OCI-LY7 (cell line): Measurements from ENCODE around the gene SLC35B4.

Source experiments
- EZH2phosphoT487 ChIP-seq: fragments of 200-600 bp; sonication (generic); IDR thresholded peaks from 2 replicates; pipeline ENCODE4 v1.6.1; 2018; ENCODE audit warnings: low read depth, borderline replicate concordance, mild to moderate bottlenecking, mixed run types, antibody characterized with exemption, low read length, moderate library complexity, mixed read lengths
- TF ChIP-seq, protein P1 (sequence below): fragments of 200-600 bp; sonication (generic); conservative IDR thresholded peaks from 2 replicates; pipeline ENCODE4 v1.5.1; 2014; ENCODE audit warnings: mild to moderate bottlenecking, antibody characterized with exemption, low read length, moderate library complexity, mixed read lengths

DNA sequence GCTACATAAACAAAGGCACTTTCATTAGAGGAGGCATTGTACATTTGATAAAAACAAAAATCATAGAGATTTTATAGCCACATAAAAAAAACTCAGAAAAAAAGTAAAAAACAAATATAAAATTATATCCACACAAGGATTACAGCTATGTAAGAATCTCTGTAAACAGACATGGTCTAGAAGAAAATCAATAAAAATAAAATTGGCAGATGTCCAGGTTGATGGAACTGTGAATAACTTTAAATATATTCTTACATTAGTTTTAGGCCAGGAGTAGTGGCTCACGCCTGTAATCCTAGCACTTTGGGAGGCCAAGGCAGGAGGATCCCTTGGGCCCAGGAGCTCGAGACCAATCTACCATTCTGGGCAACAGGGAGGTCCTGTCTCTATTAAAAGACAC, 19.2 kb downstream of the SLC35B4 start:
- TF ChIP-seq, protein P1, sequence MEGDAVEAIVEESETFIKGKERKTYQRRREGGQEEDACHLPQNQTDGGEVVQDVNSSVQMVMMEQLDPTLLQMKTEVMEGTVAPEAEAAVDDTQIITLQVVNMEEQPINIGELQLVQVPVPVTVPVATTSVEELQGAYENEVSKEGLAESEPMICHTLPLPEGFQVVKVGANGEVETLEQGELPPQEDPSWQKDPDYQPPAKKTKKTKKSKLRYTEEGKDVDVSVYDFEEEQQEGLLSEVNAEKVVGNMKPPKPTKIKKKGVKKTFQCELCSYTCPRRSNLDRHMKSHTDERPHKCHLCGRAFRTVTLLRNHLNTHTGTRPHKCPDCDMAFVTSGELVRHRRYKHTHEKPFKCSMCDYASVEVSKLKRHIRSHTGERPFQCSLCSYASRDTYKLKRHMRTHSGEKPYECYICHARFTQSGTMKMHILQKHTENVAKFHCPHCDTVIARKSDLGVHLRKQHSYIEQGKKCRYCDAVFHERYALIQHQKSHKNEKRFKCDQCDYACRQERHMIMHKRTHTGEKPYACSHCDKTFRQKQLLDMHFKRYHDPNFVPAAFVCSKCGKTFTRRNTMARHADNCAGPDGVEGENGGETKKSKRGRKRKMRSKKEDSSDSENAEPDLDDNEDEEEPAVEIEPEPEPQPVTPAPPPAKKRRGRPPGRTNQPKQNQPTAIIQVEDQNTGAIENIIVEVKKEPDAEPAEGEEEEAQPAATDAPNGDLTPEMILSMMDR, result no peak
- TF ChIP-seq EZH2phosphoT487, result no peak
